GM19025 (cell line): ENCODE measurements around the gene NR3C2.

ENCODE experiments used
- ATAC-seq: cut with Tn5 transposase; IDR thresholded peaks from one replicate; pipeline ENCODE4 v1.9.1; 2021; ENCODE audit warnings: mild to moderate bottlenecking, low read depth, moderate library complexity; ENCODE audit not compliant: unreplicated experiment

Gene NR3C2

GRCh38 chr4:148441986-148442831 is at the start of gene NR3C2:
Gene NR3C2, minus strand, starts transcription at chr4:148442414.
- ATAC-seq, result peak; percentile 98

DNA sequence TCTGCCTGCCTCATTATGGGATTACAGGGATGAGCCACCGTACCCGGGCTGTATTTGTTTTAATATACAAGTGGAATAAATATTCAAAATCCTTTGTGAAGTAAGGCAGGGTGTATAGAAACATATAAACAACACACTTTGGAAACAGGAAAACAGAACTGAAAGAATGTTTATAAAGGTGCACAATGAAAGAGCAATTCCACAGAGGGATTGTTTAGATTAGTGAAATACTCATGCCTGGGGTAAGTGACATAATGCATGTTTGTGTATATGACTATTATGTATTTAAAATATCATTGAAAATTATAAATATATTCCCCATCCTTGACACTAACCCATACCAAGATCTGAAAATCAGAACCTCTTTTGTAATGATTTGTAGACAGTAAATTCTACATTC is 45.0 kb upstream of the NR3C2 start:
- ATAC-seq, result no peak

GRCh38 chr4:148481636-148482035 is 39.4 kb upstream of the NR3C2 start:
- ATAC-seq, result no peak

DNA sequence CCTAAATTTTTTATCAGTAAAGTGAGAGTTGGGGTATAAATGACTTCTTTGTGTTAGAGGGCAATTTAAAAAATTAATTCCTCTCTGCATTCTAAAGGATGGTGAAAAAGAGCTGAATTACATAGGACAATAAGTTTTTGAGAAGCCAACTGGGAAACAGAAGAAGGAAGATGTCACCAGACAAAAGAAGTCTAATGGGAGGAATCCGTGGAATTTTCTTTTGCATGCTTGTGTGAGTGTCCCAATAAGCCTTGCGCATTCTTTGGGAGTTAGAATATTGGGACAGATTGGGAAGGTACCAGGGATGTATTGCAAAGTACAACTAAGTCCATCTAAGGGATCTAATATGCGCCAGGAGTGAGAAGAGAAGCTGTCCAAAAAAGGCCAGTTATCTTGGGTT is 35.1 kb upstream of the NR3C2 start:
- ATAC-seq, result no peak

- no peak for ATAC-seq
Measured at GRCh38 chr4:148469938-148470337, 27.7 kb upstream of the NR3C2 start.

DNA sequence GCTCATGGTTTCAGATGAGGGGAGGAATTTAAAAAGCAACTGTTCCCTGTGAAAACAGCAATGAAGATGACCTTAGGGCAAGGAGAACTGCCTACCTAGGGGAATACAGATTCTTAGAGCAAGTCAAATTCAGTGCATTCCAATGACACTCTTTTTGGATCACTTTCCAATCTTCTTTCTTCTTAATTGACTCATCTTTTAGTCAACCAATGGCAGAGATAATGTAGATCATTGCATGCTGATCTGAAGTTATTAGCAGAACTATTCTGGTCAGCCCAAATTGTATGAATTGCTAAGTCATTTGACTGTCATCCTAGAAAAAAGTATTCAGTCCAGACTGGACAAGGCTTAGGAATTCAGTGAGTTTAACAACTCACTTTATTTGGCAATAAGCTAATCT is 12.6 kb upstream of the NR3C2 start:
- no peak for ATAC-seq

- no peak for ATAC-seq
Measured at GRCh38 chr4:148453833-148454232, 11.6 kb upstream of the NR3C2 start.

- no peak for ATAC-seq
Measured at GRCh38 chr4:148452970-148453369, 10.8 kb upstream of the NR3C2 start.

DNA sequence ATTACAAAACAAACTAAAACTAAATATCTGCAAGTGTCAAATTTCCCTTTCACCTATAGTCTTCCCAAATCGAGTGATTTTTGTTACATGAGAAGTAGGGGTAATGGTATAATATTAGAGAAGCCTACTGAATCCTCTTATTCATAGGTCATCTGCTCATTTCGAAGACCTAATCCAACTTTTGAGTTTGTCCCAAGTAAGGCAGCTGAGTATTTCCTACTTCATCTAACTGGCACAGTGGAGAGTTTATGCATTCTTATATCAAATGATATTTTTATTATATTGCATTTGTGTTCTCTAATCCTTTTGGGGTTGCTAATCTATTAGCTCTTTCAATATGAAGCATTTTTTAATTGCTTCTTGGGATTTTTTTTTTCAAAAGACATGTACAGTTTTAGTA is 7.7 kb upstream of the NR3C2 start:
- ATAC-seq, result no peak

DNA sequence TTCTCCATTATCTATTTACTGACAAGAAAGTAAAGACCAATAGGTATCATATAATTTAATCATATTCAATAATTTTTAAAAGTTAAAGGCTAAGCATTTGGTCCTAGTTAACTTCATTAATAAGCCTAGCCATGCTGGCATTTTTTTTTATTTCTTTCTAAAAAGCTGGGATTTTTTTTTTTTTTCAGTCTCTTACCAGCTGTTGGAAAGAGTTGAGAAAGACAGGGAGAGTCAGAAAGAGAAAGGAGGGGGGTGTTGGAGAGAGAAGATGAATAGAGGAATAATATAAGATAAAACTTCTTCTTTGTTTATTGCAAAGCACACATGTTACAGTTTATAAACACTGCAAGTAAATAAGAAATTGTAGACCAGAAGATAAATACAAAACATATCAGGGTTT is 5.9 kb upstream of the NR3C2 start:
- no peak for ATAC-seq

- ATAC-seq, result no peak
Measured at GRCh38 chr4:148447681-148448080, 5.5 kb upstream of the NR3C2 start.

GRCh38 chr4:148445860-148446330 is 3.7 kb upstream of the NR3C2 start:
- ATAC-seq, result no peak

DNA sequence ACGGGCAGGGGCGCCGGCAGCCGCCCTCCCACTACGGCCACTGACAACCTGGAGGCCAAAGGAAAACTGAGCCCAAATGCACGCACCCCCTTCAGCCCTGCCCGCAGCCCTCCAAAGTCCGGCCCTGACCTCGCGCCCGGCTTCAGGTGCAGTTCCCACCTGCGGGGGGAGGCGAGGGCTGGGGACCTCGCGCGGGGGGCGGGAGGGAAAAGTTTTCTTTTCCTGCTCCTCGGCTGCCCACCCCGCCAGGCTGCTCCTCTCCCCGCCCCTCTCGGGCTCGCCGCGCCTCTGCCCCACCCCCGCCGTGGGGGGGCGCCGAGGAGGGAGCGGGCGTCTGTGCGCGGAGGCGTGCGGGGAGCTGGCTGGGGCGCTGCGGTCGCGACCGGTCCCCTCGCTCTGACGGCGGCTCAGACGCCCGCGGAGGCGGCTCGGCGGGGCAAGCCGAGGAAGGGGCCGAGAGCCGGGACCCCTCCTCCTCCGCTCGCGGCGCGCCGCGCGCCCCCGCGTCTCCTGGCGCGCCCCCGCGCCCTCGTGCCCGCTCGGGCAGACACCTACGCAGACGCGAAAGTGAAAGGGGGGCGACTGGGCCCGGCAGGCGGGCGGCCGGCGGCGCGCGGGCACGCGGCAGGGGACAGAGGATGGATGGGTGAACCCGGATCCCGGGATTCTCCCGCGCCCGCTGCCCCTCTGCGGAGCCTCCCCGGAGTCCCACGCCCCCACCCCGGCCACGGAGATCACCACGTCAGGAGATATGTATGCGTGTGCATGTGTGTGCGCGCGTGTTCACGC is 3.1 kb upstream of the NR3C2 start:
- peak; percentile 9 for ATAC-seq

DNA sequence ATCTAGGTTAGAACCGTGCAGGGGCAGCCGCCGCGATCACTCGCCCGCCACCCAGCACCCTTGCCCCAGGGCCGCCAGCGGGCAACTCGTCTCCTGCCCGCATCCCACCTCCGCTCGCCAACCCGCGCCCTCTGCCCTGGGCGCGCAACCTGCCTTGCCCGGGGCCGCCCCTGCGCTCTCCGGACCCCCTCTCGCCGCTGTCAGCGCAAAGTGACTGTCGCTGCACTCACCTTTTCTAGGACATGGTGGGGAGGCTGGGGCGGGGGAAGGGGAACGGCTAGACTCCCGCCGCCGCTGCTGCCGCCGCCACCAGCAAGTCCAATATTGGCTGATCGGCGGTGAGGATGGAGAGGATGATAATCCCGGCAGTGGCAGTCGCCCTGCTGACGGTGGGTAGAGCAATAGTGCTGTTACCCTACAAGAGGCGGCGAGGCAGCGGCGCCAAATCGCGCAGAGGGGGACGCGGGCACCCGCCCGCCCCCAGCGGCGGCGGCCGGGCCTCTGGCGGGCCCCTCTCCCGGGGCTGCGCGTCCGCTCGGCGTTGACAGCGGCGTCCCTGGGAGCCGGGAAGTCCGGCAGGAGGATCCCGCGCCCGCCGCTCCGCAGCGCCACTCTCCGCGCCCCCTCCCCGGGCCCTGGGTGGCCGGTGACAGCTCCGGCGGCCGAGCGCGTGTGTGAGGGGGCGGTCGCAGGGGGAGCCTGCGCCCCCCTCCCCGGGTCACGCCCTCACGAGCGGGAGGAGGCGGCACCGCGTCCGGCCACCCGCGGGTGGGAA is 2.3 kb upstream of the NR3C2 start:
- ATAC-seq, result no peak

DNA sequence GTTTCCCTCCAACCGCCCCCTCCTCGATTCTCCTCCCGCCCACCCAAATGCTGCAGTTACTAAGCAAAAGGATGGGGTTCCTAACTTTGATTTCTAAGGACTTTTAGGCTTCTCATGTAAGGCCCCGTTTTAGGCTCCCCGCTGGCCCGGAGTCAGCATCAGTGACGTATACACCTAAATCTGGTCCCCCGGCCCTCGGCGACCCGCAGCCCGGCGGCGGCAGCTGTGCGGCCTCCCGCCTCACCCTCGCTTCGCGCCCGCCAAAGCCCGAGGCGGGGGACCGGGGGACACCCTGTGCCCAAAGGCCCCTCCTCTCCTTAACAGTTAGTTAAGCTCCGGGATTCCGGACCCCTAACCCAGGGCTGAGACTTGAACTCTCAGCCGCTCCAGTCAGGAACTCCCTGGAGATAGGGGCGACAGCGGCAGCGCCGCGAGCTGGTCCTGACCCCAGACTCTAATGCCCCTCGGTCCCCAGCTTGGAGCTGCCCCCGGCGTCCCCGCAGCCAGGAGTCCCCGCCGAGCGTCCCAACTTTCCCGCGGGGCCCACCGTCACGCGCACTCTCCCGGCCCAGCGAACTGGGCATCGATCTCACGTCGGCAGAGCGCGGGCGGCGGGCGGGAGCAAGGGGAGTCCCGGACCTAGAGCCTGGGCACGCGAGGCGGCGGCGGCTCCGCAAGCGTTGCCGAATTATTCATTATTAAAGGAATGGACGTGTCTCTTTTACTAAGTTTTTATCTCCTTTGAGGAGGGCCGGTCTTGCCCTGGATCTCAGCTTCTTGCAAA is 1.5 kb upstream of the NR3C2 start:
- no peak for ATAC-seq

DNA sequence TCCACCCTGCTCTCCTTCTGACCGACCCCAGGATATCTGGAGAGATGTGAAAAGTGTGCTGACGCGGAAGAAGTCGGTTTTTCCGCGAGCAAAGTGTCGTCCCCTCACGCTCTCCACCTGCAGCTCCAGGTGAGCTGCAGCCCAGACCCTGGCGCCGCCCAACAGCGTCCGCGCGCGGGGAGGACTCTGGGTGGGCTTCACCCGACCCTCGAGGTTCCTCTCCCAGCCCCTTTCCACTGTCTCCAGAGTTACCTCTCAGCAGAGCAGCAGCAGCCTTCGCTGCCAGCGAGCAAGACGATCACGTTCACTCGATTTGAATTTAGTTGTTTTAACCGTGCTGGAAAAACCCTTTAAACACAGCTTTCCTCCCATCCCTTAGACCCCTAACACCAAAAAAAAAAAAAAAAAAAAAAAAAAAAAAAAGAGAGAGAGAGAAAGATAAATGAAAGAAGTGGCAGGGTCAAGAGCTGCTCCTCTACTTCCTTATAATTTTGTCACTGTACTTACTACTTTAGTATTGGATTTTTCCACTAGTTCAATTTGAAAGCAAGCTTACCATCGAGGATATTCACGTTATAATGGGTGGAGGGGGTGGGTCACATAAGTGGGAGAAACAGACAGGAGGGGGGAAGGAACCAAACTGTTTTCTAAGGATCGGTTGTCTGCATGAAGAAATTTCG is 758 bp upstream of the NR3C2 start:
- ATAC-seq, result peak; percentile 15

GRCh38 chr4:148441624-148441985 is 609 bp downstream of the NR3C2 start:
- ATAC-seq, result no peak

GRCh38 chr4:148438047-148438446 is 4.2 kb downstream of the NR3C2 start:
- ATAC-seq, result no peak

DNA sequence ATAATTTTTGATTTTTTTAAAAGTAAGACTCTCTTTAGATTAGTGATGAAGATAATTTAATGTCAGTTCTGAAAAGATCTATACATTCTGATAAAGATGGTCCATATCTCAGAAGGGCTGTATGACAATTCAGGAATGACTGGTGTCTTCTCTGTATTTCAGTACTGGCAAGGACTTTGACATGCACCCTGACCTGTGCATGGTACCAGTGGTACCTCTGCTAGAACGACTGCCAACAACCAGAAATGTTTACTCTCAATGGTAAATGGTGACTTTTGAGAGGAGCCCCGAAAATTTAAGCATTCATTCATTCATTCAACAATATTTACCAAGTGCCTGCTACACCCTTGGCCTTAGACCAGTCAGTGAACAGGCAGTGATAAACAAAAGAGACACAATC is 4.8 kb downstream of the NR3C2 start:
- ATAC-seq, result no peak

DNA sequence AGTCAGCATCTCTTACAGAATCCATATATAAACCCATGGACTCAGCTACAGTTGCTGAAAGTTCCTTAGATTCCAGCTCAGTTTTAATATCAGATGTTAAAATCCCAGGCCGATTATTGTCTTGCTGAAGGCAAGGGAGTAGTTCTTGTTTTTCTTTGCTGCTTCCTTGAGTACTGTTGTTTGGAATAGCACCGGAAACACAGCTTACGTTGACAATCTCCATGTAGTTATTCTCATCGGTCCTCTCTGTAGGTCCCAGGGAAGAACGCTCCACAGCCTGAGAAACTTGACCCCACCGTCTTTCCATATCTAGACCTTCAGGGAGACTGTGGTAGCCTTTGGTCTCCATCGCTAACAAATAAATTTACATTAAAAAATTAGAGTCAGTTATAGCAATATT is 5.7 kb downstream of the NR3C2 start:
- no peak for ATAC-seq
